IPS DF 6.9 (cell line): ENCODE data around the gene BROX.

Source experiments
- DNase-seq: peaks from one replicate; pipeline ENCODE4 v3.0.0-alpha.2; 2013; ENCODE audit warnings: low read depth, low spot score
- H3K27ac ChIP-seq: one replicate; pipeline ENCODE4 v1.5.1; 2013; ENCODE audit warnings: low read length, control low read depth
- H3K27me3 ChIP-seq: 2 replicates; pipeline ENCODE4 v1.6.1; 2013; ENCODE audit warnings: mild to moderate bottlenecking, low read length; ENCODE audit not compliant: control insufficient read depth, insufficient read depth
- H3K36me3 ChIP-seq: 2 replicates; pipeline ENCODE4 v1.6.1; 2013; ENCODE audit warnings: low read length; ENCODE audit not compliant: control insufficient read depth, insufficient read depth
- H3K4me1 ChIP-seq: 2 replicates; pipeline ENCODE4 v1.6.1; 2013; ENCODE audit warnings: low read length; ENCODE audit not compliant: control insufficient read depth, insufficient read depth
- H3K4me3 ChIP-seq: 2 replicates; pipeline ENCODE4 v1.5.1; 2013; ENCODE audit warnings: mild to moderate bottlenecking, low read length
- H3K9me3 ChIP-seq: 2 replicates; pipeline ENCODE4 v1.6.1; 2013; ENCODE audit warnings: low read length, inconsistent platforms; ENCODE audit not compliant: control insufficient read depth, insufficient read depth
- WGBS: extraction: QIAGEN DNeasy Blood & Tissue Kit; methylation state at CpG from one replicate; pipeline ENCODE4 v1.1.7; 2013; ENCODE audit warnings: mixed read lengths, missing lambda C conversion rate; ENCODE audit not compliant: insufficient read length, insufficient coverage; 5-methylcytosine and 5-hydroxymethylcytosine counted together

Gene BROX

DNA sequence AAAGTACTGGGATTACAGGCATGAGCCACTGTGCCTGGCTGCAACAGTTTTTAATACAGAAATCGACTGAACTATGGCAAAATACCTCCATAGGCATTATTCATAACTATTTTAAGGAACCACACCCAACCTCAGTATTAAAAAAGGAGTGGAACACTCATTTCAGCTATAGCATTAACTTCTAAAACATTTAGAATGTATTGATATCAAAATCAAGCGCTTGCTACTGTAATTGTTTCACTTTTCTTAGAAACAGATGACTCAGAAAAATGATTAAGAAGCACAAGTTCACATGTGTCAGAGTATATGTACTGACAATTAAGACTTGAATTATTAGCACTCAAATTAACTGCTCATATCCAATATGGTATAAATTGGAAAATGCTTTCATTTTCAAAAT, 15.2 kb upstream of the BROX start:
- no CpG with 5 or more reads among the region's 2 CpGs for WGBS
- H3K27me3 ChIP-seq: no peaks in the 10 kb centered on the region
- H3K27ac ChIP-seq: no peak overlapping the region
- H3K9me3 ChIP-seq: no peaks in the 10 kb centered on the region
- no peak for DNase-seq
- no peaks in the 10 kb centered on the region; the same call in 1 of the 2 replicates for H3K36me3 ChIP-seq
- no peak overlapping the region for H3K4me3 ChIP-seq
- no peaks in the 10 kb centered on the region for H3K4me1 ChIP-seq

DNA sequence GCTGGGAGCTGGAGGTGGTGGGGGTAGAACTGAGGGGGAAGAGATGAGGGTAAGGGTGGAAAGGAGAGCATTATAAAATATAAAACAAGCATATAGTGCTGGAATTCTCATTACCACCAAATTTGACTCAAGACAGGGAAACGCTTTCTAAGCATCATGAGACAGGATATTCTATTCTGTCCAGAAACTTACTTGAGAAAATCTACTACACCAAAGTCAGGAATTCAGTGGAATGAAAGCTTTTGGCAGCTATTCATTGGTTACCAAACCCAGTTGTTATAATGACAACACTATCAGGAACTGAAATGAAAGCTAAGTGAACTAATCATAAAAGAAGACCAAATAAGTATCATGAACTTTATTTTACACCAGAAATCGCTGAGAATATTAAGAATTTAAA, 14.5 kb upstream of the BROX start:
- H3K27ac ChIP-seq: no peak overlapping the region
- no peaks in the 10 kb centered on the region for H3K9me3 ChIP-seq
- no peaks in the 10 kb centered on the region for H3K4me1 ChIP-seq
- H3K36me3 ChIP-seq: no peaks in the 10 kb centered on the region; the same call in 1 of the 2 replicates
- H3K4me3 ChIP-seq: no peak overlapping the region
- no peaks in the 10 kb centered on the region for H3K27me3 ChIP-seq
- DNase-seq: no peak
- WGBS: no CpG with 5 or more reads among the region's 2 CpGs

DNA sequence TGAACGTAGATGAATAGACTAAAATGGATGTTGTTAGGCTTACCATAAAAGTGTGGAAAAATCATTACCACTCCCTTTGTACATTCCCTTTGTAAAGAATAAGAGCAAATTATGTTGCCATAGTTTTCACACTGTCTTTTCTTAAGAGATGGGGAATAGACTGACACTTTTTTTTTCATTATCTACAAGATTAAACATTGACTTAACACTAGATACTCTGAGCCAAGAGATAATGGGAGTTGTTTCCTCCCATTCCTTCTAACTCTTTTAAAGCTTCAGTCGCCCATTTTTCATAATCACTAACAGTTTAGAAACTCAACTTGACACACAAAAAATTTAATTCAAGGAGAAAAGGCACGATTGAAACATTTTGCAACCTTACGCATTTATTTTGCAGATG, 10.2 kb upstream of the BROX start:
- Histone ChIP-seq H3K9me3 (no peaks in the 10 kb centered on the region), H3K27me3 (no peaks in the 10 kb centered on the region), H3K36me3 (no peaks in the 10 kb centered on the region; the same call in 1 of the 2 replicates), H3K4me1 (no peaks in the 10 kb centered on the region), H3K4me3 (no peak overlapping the region), H3K27ac (no peak overlapping the region)
- DNase-seq: no peak
- WGBS: no CpG with 5 or more reads among the region's 4 CpGs

DNA sequence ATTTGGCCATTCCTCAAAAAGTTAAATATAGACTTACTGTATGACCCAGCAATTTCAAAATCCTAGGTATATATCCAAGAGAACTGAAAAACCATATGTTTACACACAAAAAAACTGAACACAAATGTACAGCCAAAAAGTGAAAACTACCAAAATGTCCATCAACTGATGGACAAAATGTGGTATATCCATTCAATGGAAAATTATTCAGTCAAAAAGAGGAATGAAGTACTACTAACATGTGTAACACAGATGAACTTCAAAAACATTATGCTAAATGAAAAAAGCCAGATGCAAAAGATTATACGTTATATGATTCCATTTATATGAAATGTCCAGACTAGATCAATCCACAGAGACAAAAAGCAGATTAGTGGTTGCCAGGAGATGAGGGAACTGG, 8.1 kb upstream of the BROX start:
- no peak overlapping the region for H3K4me3 ChIP-seq
- H3K4me1 ChIP-seq: no peaks in the 10 kb centered on the region
- H3K27ac ChIP-seq: no peak overlapping the region
- DNase-seq: no peak
- H3K27me3 ChIP-seq: no peaks in the 10 kb centered on the region
- H3K36me3 ChIP-seq: no peaks in the 10 kb centered on the region; the same call in 1 of the 2 replicates
- WGBS: no CpG with 5 or more reads among the region's 1 CpG
- no peaks in the 10 kb centered on the region for H3K9me3 ChIP-seq

DNA sequence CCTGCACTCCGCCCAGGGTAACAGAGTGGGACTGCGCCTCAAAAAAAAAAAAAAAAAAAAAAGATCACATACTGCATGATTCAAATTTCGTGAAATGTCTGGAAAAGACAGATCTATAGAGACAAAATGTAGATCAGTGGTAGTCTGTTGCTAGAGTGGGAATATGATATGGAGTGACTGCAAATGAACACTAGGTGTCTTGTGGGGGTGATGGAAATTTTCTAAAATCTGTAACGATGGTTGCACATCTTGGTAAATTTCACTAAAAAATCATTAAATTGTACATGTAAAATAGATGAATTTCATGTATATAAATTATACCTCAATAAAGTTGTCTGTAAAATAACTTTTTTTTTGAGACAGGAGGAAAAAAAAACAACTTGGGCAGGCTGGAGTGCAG, 5.5 kb upstream of the BROX start:
- Histone ChIP-seq H3K9me3 (no peaks in the 10 kb centered on the region), H3K27me3 (no peaks in the 10 kb centered on the region), H3K4me3 (no peak overlapping the region), H3K27ac (no peak overlapping the region), H3K4me1 (no peaks in the 10 kb centered on the region), H3K36me3 (no peaks in the 10 kb centered on the region)
- no peak for DNase-seq
- WGBS: no CpG with 5 or more reads among the region's 4 CpGs

DNA sequence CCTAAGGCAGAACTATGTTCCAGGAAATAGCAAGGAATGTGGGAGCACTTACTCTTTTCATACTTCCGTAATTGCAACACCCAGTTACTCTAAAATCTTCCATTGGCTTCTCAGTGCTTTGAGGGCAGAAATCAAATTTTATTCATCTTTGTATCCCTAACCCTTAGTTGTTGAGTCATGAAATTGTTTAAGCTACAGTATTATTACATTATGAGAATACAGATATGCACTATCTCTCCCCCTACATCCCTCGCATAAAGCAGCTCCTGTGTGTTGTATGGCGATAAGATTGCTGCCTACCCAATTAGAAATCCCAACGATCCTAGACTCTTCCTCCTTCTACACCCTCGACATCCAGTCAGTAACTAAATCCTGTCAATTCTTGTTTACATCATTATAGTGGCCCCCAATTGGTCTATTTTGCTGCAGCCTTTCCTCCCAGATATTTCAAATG, 2.6 kb upstream of the BROX start:
- no peaks in the 10 kb centered on the region for H3K27me3 ChIP-seq
- no peak overlapping the region for H3K4me3 ChIP-seq
- H3K4me1 ChIP-seq: no peaks in the 10 kb centered on the region
- no peaks in the 10 kb centered on the region for H3K36me3 ChIP-seq
- H3K27ac ChIP-seq: no peak overlapping the region
- no peak for DNase-seq
- H3K9me3 ChIP-seq: no peaks in the 10 kb centered on the region
- no CpG with 5 or more reads among the region's 5 CpGs for WGBS

DNA sequence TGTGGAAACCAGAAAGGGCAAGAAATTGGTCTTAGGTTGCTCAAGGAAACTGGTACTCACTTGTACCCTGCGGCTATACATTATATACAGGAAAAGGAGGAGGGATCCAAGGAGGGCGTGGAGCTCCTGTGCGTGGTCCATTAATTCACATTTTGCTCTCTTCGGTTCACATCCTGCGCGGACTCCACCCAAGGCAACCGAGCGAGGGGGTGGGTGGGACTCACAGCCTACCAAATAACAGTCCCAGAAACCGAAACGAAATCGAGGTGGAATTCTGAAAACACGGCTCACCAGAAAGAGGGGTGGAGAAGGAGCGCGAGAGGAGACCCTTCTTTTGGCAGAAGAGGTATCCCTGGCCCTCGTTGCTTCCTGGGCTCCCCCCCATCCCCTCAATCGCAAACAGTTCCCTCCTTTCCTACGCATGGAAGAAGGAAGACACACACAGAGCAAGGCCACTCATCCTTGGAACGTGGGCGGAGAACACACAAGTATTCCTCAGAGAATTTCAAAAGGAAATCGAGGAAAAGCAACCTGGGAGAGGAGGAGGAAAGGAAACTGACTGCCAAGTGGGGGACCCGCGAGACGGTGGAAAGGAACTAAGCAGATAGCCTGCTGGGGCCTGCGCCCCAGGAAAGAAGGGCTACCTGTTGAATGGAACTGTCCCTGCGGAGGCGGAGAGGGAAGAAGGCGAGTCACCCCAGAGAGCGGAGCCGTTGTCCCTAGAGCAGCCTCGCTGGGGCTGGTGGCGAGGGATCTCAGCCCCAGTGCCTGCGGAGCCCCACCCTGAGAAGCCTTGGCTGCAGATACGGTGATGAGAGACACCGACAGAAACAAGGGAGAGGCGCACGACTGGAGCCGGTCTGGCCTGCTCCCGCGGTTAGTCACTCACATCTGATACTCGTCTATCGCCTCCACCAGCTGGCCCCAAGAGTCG, 778 bp upstream of the BROX start:
- WGBS: no CpG with 5 or more reads among the region's 42 CpGs

DNA sequence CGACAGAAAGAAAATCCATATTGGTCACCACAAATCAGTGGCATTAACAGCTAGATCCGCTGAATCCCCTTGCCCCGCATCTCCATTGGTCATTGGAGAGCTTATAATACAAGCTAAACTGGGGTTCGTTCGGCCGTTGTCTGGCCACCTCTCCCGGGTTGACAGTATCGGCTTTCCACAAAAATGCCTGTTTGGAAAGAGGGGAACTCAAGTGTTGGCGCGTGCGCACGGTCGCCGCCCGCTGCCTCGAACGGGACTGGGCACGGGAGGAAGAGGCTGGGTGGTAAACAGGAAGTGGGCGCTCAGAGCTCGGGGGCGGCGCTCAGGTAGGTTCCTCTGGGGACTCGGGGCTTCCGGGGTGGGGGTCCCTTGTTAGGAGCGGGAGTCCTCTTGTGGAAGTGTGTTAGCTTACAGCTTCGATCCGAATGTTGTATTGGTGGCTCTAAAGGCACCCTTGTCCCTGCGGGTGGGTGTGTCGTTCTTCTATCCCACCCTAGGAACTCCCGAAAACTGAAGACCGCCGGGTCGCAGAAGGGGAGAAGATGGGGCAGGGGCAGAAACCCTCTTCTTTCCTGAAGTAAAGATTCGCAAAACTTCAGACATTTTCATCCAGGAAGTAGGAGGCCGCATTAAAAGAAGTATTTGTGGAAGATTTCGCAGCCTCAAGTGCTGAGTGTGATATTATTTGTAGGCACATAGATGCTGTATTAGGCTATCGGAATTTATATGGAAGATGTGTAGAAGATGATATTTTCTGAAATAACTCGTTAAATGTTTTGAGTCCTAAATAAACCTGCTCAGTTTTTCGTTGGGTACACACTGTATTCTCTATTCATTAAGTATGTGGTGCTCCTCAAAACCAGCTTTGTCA, 962 bp downstream of the BROX start:
- no peak overlapping the region for H3K27ac ChIP-seq
- no peaks in the 10 kb centered on the region for H3K9me3 ChIP-seq
- no CpG with 5 or more reads among the region's 39 CpGs for whole genome bisulfite sequencing
- no peaks in the 10 kb centered on the region for H3K27me3 ChIP-seq
- no peaks in the 10 kb centered on the region for H3K4me1 ChIP-seq
- DNase-seq: peak; percentile 92
- peak overlapping the region; percentile 67; the same call in 1 of the 2 replicates for H3K4me3 ChIP-seq
- no peaks in the 10 kb centered on the region for H3K36me3 ChIP-seq

More for the DNA sequence above, 778 bp upstream of the BROX start:
- H3K36me3 ChIP-seq: no peaks in the 10 kb centered on the region
- H3K9me3 ChIP-seq: no peaks in the 10 kb centered on the region
- no peaks in the 10 kb centered on the region for H3K4me1 ChIP-seq
- H3K4me3 ChIP-seq: peak overlapping the region; percentile 73
- no peaks in the 10 kb centered on the region for H3K27me3 ChIP-seq
- no peak for DNase-seq
- no peak overlapping the region for H3K27ac ChIP-seq

DNA sequence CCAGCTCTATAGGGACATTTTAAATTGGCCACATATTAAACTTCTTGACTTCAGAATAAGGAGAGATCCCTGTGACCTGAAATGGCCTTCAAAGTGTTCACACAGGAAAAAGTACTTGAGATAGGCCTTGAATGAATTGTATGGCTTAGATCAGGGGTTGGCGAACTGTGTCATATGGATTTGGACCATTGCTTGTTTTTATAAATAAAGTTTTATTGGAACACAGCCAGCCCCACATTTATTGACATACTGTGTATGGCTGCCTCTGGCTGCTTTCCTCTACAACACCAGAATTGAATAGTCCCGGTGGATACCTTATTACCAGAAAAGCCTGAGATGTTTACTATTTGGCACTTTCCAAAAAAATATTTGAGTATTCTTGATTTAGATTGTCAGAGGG, 4.0 kb downstream of the BROX start:
- no peaks in the 10 kb centered on the region; the same call in 1 of the 2 replicates for H3K36me3 ChIP-seq

DNA sequence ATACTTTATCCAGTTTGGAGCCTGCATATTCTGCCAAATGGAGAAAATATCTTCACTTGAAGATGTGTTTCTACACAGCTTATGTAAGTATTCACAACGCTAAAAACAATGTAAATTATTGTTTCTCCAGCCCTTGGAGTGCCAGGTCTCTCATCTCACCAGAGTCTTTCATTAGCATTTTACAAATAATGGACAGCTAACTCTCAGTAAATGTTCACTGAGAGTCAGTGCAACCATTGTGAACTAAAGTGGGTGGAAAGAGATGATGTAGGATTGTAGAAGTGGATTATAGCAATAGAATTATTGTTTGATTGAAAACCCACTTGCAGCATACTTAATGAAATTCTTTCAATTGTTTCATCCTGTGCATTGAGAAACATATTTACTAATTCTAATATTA, 16.4 kb downstream of the BROX start:
- WGBS: no CpG with 5 or more reads among the region's 1 CpG
- Histone ChIP-seq H3K4me3 (no peak overlapping the region), H3K9me3 (no peaks in the 10 kb centered on the region), H3K36me3 (peaks cover 3% of the 10 kb centered on the region; the same call in 1 of the 2 replicates), H3K27me3 (no peaks in the 10 kb centered on the region), H3K27ac (no peak overlapping the region), H3K4me1 (no peaks in the 10 kb centered on the region)
- DNase-seq: no peak

More for the DNA sequence above, 4.0 kb downstream of the BROX start:
- H3K4me3 ChIP-seq: no peak overlapping the region
- no peaks in the 10 kb centered on the region for H3K4me1 ChIP-seq
- no CpG with 5 or more reads among the region's 2 CpGs for WGBS
- H3K27me3 ChIP-seq: no peaks in the 10 kb centered on the region
- no peak overlapping the region for H3K27ac ChIP-seq
- DNase-seq: no peak
- no peaks in the 10 kb centered on the region for H3K9me3 ChIP-seq
